C4-2B (cell line): ENCODE data around the gene TTC16.

ENCODE experiments used
- H3K27ac ChIP-seq: fragments of 450-650 bp; 2 replicates; pipeline ENCODE4 v1.5.1; 2017
- ZFX ChIP-seq: fragments of 450-650 bp; IDR thresholded peaks from 2 replicates; pipeline ENCODE4 v1.6.1; 2017
- TF ChIP-seq, protein P1 (sequence below): fragments of 450-650 bp; conservative IDR thresholded peaks from 2 replicates; pipeline ENCODE4 v1.5.1; 2017; ENCODE audit warnings: mild to moderate bottlenecking

TTC16 gene

DNA sequence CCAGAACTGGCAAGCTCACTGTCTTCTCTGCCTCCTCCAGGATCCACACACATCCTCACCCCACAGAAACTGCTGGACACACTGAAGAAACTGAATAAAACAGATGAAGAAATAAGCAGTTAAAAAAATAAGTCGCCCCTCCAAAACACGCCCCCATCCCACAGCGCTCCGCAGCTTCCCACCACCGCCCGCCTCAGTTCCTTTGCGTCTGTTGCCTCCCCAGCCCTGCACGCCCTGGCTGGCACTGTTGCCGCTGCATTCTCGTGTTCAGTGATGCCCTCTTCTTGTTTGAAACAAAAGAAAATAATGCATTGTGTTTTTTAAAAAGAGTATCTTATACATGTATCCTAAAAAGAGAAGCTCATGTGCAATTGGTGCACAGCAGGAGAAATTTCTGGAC lies 25.1 kb upstream of the TTC16 start:
- no peak overlapping the region for H3K27ac ChIP-seq
- TF ChIP-seq ZFX, result no peak
- TF ChIP-seq, protein P1, sequence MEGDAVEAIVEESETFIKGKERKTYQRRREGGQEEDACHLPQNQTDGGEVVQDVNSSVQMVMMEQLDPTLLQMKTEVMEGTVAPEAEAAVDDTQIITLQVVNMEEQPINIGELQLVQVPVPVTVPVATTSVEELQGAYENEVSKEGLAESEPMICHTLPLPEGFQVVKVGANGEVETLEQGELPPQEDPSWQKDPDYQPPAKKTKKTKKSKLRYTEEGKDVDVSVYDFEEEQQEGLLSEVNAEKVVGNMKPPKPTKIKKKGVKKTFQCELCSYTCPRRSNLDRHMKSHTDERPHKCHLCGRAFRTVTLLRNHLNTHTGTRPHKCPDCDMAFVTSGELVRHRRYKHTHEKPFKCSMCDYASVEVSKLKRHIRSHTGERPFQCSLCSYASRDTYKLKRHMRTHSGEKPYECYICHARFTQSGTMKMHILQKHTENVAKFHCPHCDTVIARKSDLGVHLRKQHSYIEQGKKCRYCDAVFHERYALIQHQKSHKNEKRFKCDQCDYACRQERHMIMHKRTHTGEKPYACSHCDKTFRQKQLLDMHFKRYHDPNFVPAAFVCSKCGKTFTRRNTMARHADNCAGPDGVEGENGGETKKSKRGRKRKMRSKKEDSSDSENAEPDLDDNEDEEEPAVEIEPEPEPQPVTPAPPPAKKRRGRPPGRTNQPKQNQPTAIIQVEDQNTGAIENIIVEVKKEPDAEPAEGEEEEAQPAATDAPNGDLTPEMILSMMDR, result no peak

DNA sequence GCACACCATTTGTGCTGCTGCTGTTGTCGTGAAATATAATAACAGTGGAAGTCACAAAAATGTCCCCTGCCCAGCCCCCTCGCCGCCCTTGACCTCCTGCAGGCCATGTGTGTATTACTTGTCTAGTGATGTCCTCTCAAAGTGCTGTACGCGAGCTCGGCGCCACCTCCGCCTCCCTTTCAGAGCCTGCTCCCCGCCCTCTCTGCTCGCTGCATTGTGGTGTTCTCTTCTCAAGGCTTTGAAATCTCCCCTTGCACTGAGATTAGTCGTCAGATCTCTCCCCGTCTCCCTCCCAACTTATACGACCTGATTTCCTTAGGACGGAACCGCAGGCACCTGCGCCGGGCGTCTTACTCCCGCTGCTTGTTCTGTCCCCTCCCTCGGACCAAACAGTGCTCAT lies 23.8 kb upstream of the TTC16 start:
- no peak for TF ChIP-seq ZFX
- TF ChIP-seq, protein P1, result no peak
- no peak overlapping the region for H3K27ac ChIP-seq

DNA sequence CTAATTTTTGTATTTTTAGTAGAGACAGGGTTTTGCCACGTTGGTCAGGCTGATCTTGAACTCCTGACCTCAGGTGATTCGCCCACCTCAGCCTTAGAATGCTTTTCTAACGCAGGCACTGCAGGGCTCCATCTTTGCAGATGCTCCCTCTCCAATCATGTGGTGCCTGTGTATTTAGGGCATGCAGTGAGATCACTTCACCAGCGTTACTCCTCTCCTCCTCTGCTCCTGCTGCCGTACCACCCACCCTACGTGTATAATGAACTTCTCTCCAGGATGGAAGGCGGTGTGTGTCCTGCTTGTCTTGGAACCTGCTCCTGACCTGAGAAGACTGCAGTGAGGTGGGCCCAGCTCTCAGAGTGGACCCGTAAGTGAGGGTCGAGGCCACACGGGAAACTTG lies 22.7 kb upstream of the TTC16 start:
- no peak overlapping the region for H3K27ac ChIP-seq
- TF ChIP-seq ZFX, result no peak
- TF ChIP-seq, protein P1, result no peak

DNA sequence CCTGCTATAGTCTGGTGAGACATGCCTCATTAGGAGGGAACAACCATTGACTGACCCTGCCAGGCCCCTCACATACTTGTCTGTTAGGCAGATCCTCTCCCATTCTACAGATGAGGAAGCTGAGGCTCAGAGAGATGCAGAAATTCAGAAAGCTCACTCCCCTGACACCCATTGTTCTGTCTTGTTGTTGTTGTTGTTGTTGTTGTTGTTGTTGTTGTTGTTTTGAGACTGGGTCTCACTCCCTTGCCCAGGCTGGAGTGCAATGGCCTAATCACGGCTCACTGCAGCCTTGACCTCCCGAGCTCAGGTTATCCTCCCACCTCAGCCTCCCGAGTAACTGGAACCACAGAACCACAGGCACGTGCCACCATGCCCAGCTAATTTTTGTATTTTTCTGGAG lies 22.2 kb upstream of the TTC16 start:
- TF ChIP-seq, protein P1, result no peak
- TF ChIP-seq ZFX, result no peak

DNA sequence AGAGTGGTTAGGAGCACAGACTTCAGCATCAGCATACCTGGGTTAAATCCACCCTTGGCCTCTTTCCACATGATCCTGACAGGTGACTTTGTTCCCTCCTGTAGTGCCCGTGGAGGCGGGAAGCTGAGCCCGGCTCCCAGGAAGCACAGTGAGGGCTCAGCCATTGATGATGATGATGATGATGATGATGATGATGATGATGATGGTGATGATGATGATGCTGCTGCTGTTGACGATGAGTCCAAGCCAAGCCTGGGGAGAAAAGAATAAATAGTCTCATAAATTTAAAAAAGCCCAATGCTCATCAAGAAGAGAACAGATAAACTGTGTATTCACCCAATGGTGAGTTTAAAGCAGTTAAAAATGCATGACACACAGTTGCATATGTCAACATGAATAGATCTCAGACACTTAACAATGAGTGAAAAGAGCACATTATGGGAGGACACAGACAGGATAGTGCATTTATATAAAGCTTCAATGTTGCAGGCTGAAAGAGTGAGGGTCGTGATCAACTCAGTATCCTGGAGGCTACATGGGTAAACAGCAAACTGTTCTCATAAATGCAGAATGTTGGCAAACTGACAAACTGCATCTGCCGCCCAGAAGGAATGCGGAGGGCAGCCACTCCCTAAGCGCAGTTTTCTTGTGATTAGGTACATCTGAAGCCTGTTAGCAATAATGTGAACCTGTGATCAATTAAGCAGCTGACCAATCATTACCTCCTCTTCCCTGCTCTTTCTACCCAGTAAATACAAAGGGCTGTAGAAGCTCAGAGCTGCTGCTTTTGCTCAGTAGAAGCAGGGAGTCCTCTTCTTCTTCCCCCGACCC lies 20.8 kb upstream of the TTC16 start:
- H3K27ac ChIP-seq, result no peak overlapping the region
- TF ChIP-seq, protein P1, result no peak
- no peak for TF ChIP-seq ZFX

More for the DNA sequence above, 22.2 kb upstream of the TTC16 start:
- H3K27ac ChIP-seq, result no peak overlapping the region

DNA sequence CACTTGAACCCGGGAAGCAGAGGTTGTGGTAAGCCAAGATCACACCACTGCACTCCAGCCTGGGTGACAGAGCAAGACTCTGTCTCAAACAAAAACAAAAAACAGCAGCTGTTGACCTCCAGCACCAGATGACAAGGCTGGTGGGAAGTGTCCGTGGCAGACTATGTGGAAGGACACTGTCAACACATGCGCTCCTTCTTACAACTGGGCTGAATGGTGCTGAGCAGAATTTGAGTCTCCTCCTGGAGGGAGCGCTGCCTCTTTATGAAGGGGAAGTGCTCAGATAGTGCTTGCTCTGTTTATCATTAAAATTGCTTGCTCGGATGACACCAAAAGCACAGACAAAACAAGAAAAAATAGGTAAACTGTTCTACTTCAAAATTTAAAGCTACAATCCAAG lies 18.3 kb upstream of the TTC16 start:
- no peak overlapping the region for H3K27ac ChIP-seq
- TF ChIP-seq ZFX, result no peak
- TF ChIP-seq, protein P1, result no peak

- TF ChIP-seq ZFX, result no peak
- TF ChIP-seq, protein P1, result no peak
- H3K27ac ChIP-seq, result no peak overlapping the region
Measured at GRCh38 chr9:127698386-127698785, 17.5 kb upstream of the TTC16 start.
